ENCODE results near the gene CUL1.

DNA sequence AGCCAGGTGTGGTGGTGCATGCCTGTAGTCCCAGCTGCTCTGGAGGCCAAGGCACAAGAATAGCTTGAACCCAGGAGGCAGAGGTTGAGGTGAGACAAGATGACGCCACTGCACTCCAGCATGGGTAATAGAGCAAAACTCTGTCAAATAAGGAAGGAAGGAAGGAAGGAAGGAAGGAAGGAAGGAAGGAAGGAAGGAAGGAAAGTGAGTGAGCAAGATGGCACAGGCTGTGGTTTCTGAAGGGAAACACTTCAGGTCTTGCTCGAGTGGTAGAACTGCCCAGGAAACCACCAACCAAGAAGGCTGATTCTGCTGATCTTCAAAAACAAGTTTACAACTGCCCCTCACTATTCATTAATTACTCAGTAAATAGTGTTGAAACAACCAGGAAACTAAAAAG lies 140.2 kb downstream of the CUL1 start:
- TF ChIP-seq EZH2 (IDR thresholded peaks at IDR 0.05; ENCODE audit: borderline replicate concordance, low read depth, low read length, severe bottlenecking): no peak
- TF ChIP-seq, protein P1, sequence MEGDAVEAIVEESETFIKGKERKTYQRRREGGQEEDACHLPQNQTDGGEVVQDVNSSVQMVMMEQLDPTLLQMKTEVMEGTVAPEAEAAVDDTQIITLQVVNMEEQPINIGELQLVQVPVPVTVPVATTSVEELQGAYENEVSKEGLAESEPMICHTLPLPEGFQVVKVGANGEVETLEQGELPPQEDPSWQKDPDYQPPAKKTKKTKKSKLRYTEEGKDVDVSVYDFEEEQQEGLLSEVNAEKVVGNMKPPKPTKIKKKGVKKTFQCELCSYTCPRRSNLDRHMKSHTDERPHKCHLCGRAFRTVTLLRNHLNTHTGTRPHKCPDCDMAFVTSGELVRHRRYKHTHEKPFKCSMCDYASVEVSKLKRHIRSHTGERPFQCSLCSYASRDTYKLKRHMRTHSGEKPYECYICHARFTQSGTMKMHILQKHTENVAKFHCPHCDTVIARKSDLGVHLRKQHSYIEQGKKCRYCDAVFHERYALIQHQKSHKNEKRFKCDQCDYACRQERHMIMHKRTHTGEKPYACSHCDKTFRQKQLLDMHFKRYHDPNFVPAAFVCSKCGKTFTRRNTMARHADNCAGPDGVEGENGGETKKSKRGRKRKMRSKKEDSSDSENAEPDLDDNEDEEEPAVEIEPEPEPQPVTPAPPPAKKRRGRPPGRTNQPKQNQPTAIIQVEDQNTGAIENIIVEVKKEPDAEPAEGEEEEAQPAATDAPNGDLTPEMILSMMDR (IDR thresholded peaks at IDR 0.05; ENCODE audit: borderline replicate concordance, extremely low read depth, low read length, poor library complexity, severe bottlenecking): no peak

Data from DND-41 (cell line).